HG02763 (cell line): ENCODE results near the gene UGT2A2.
"Not testable (repeated sequence)": the region's sequence is repeated elsewhere in the genome, so short reads cannot be mapped to it uniquely, and the experiment has no call there.

Experiments
- ATAC-seq: cut with Tn5 transposase; IDR thresholded peaks from one replicate; pipeline ENCODE4 v1.9.1; 2021; ENCODE audit warnings: mild to moderate bottlenecking, moderate library complexity; ENCODE audit not compliant: unreplicated experiment

UGT2A2 gene

DNA sequence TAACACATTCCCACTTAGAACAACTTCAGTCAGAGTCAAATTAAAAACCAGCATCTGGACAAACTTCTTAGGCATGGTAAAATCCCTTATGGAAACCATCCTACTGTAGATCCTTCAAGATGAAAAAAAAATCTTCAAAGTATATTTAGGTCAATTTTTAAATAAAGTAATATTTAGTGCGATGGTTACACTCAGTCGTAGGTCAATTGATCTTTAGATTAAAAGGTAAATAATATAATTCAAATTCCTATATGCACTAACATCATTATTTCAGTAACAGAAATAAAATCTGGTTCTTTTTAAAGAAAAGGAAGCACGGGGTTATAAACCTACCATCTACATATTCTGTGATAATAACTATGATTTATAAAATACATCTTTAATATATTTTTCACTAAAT, at the start of gene UGT2A2:
Gene UGT2A2 (minus strand): TSS at position 101 of the 400 bp plus-strand sequence. CDS start 2 bp downstream, at position 99.
- no peak for ATAC-seq

DNA sequence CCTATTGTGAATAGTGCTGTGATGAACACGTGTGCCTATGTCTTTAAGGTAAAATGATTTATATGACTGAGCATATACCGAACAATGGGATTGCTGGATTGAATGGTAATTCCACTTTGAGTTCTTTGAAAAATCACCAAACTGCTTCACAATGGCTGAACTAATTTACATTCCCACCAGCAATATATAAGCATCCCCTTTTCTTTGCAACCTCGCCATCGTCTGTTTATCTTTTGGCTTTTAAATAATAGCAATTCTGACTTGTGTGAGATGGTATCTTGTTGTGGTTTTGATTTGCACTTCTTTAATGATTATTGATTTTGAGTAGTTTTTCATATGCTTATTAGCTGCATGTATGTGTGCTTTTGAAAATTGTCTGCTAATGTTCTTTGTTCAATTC, 45.4 kb upstream of the UGT2A2 start:
- ATAC-seq = no peak

GRCh38 chr4:69668680-69669079, 29.2 kb upstream of the UGT2A2 start:
- ATAC-seq = peak; percentile 50

DNA sequence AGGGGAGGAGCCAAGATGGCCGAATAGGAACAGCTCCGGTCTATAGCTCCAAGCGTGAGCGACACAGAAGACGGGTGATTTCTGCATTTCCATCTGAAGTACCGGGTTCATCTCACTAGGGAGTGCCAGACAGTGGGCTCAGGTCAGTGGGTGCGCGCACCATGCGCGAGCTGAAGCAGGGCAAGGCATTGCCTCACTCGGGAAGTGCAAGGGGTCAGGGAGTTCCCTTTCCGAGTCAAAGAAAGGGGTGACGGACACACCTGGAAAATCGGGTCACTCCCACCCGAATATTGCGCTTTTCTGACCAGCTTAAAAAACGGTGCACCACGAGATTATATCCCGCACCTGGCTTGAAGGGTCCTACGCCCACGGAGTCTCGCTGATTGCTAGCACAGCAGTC, 24.6 kb upstream of the UGT2A2 start:
- not testable (repeated sequence) for ATAC-seq

- not testable (repeated sequence) for ATAC-seq
These were observed 21.8 kb upstream of the UGT2A2 start for GRCh38 chr4:69661130-69661803.

DNA sequence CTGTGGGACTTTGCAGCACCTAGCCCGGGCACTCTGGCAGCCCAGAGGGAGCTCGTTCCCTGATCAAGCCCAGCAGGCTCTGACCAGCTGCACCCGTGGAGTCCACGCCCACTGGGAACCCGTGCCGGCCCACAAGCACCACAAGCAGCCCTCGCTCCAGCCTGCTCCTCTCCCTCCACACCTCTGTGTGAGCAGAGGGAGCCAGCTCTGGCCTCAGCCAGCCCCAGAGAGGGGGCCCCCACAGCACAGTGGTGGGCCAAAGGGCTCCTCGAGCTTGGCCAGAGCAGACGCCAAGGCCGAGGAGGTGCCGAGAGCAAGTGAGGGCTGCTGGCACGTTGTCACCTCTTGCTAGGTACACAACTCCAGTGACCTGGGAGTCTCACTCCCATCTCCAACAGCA, 18.7 kb upstream of the UGT2A2 start:
- ATAC-seq = no peak

- ATAC-seq = no peak
These were observed 17.3 kb upstream of the UGT2A2 start for GRCh38 chr4:69656653-69657158.

DNA sequence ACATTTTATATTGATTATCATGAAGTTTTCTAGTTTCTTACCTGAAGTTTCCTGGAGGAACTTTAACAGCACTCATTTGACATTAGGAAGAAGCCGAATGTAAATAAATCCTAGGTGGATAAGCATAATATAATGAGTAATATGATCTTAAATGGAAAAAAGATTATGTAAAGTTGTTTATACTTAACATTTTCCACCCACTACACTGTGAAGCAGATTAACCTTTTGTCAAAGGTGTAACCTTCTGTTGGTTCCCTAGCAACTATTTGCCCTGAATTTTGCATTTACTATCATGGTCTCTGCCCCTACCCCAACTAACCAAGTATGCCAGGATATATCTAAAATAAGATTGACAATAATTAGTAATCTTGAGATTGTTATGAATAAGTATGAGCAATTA, 13.7 kb upstream of the UGT2A2 start, which contains the start of gene UGT2A1:
Gene UGT2A1 (minus strand): TSS at position 101 of the 400 bp plus-strand sequence. CDS start 5,603 bp downstream, outside the sequence.
- ATAC-seq = no peak

DNA sequence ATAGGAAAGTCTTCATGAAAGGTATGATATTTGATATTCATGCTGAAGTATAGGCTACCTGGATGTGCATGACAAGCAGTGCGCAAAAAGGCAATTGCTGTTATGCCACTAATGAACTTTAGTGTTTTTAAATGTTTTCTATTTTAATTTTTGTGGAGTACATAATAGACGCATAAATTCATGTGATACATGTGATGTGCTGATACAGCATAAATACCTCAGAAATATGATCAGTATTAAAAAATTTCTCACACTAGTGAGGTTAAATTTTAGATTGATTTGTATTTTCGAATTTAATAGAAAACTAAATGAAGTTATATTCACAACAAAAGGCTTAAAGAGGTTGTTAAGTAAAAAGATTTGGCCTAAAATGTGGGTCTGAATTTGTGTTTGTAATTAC, 11.4 kb upstream of the UGT2A2 start:
- no peak for ATAC-seq

- no peak for ATAC-seq
These were observed 10.2 kb upstream of the UGT2A2 start for GRCh38 chr4:69649629-69650028.

- ATAC-seq = no peak
These were observed 9.8 kb upstream of the UGT2A2 start for GRCh38 chr4:69649207-69649606.

DNA sequence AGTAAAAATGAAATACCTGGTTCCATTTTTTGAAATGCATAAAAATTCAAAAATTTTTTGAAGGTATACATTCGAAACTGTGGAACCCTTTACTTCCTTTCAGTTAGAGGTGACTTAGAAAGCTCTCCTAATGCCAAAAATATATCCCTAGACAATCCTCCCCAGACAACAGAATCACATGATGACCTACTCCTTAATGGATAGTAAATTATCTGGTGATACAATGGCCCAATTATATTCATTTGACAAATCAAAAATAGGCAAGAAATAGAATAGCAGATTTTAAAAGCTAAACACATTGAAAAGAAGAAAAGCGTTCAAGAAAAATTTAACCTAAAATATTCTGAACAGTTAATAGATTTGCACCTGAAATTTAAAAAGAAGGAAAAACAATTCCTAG, 3.5 kb upstream of the UGT2A2 start:
- no peak for ATAC-seq

DNA sequence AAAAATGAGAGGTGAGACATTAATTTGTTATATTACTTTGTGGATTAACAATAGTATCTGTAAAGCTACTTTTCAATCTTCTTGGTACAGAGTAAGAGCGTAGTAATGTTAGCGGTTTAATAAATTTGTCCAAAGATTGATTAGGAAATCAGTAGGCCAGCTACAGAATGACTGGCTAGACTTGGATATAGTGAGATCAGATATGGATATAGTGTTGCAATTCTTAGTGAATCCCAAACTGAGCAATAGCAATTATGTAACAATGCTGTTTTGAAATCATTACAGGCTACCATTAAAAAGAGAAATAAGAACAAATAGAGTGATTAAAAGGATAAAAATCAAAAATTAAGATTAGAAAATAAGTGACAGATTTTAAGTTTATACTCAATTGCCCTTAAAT, 847 bp upstream of the UGT2A2 start:
- no peak for ATAC-seq

DNA sequence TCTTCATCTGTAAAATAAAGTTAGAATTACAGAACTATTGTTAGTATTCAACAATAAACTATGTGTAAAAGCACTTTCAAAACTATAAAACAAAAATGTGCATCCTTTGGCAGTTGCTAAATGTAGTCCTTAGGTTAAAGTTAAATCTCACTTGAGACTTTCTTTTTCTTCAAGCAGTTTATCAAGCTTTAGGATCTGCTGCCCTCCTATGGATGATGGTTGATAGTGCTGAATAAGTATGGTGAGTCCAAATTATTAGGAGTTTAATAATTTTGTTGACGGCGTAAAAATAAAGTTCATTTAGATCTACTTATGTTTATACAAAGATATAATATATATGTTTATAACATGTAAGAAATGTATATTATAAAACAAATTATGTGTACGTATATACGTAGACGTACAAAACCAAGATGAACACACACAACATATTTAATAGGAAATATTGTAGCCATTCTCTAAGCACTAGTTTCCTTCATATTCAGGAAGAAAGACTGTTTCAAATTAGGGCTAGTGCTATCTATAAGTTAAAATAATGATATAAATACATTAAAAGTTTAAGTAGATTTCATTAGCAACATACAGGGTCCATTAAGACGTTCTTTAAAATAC, 22.3 kb downstream of the UGT2A2 start:
- ATAC-seq = no peak

DNA sequence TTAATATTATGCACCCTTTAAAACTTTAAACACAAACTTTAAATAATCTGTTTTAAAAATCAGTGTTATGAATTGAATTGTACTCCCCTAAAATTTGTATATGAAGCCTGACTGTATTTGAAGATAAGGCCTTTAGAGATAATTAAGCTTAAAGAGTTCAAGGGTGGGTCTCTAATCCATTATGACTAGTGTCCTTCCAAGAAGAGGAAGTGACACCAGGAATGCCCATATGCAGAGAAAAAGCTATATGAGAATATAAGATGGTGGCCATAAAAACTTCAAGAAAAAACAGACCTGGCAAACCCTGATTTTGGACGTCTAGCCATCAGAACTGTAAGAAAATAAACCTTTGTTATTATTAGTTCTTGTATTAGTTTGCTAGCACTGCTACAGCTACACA, 29.0 kb downstream of the UGT2A2 start:
- no peak for ATAC-seq

DNA sequence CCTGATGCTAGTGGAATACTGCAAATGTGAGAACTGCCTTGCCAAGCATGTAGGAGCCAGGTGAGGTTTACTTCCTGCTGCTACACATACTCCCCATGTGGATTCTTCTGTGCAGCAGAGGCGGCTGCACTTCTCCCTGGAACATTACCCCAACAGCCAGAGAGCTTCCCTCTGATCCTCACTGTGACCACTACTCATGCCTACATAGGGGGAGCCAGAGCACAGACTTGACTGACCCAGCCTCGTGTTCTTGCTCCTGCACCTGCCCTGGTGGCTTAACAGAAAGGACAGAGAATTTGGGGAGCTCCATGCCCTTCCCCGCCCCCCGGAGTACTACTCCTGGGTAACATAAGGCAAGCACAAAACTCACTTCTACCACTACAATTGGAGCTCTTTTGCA, 38.4 kb downstream of the UGT2A2 start:
- ATAC-seq = no peak

- ATAC-seq = no peak
These were observed 39.4 kb downstream of the UGT2A2 start for GRCh38 chr4:69600013-69600412.

- no peak for ATAC-seq
These were observed 45.1 kb downstream of the UGT2A2 start for GRCh38 chr4:69594382-69594781.

GRCh38 chr4:69591364-69591763, 48.1 kb downstream of the UGT2A2 start:
- no peak for ATAC-seq

DNA sequence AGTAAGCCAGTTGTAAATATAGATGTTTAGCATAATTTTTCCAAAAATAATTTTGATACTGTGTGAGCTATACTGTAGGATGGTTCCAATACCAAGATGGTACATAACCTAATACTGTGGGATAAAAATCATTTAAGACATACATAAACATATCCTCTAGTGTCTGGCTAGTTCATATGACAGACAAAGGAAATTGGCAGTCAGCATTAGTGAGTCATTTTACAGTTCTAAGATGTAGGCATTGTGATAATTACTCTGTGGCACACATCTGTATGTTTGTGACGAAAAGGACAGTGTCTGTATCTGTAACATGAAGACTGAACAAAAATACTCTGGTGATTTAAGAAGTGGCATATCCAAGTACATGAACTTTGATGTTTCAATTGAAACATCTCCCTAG, 49.6 kb downstream of the UGT2A2 start:
- no peak for ATAC-seq

GRCh38 chr4:69584135-69584534, 55.3 kb downstream of the UGT2A2 start:
- ATAC-seq = no peak

DNA sequence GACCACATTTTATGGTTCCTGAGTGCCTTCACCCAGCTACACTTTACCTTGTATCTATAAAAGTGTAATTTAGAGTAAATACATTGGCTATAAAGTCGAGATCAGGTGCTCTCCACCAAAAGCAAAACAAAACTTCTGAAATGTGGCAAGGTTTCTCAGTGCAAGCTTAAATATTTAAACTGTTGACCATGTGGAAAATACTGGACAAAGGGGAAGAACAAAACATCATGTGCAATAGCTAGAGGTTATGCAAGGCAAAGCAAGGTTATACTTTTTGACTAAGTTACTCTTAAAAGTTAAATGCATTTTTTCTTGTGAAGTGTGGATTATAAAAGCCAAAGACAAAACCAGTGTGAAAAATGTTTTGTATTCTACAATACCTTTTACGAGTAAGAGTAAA, 55.9 kb downstream of the UGT2A2 start:
- ATAC-seq = no peak
